GM12891 (cell line): ENCODE results near the gene FAM171A2.
"Not testable (repeated sequence)": the region's sequence is repeated elsewhere in the genome, so short reads cannot be mapped to it uniquely, and the experiment has no call there.

Experiments used
- POLR2A ChIP-seq: IDR thresholded peaks from 2 replicates; pipeline ENCODE4 v1.6.1; 2011; ENCODE audit warnings: low read depth, low read length, control low read depth
- POLR2AphosphoS5 ChIP-seq: IDR thresholded peaks from 2 replicates; pipeline ENCODE4 v1.6.1; 2011; ENCODE audit warnings: low read depth, low read length, control low read depth
- TAF1 ChIP-seq: IDR thresholded peaks from 2 replicates; pipeline ENCODE4 v1.6.1; 2011; ENCODE audit warnings: low read depth, low read length, control low read depth

GRCh38 chr17:44329516-44329915 is 34.1 kb downstream of the FAM171A2 start:
- TF ChIP-seq POLR2A, TAF1, POLR2AphosphoS5: not testable (repeated sequence)
